Measurements from ENCODE around the gene ADNP2.
"Not testable (repeated sequence)": the region's sequence is repeated elsewhere in the genome, so short reads cannot be mapped to it uniquely, and the experiment has no call there.

The ADNP2 gene

GRCh38 chr18:80147418-80148325, 38.6 kb downstream of the ADNP2 start:
- peak; percentile 65 to 68 for DNase-seq (ENCODE audit: low read depth in 2 of 2)

- DNase-seq (ENCODE audit: low read depth in 2 of 2): no peak
These were observed 39.5 kb downstream of the ADNP2 start for GRCh38 chr18:80148326-80149199.

- DNase-seq (ENCODE audit: low read depth in 2 of 2): no peak
These were observed 40.6 kb downstream of the ADNP2 start for GRCh38 chr18:80149667-80150066.

- no peak for DNase-seq (ENCODE audit: low read depth in 2 of 2)
These were observed 45.2 kb downstream of the ADNP2 start for GRCh38 chr18:80154293-80154692.

GRCh38 chr18:80157708-80158343, 48.8 kb downstream of the ADNP2 start:
- DNase-seq (ENCODE audit: low read depth in 2 of 2): peak; percentile 51 to 52

GRCh38 chr18:80158365-80158764, 49.3 kb downstream of the ADNP2 start:
- no peak for DNase-seq (ENCODE audit: low read depth in 2 of 2)

- peak in 1 of 2 donors; percentile 22 for DNase-seq (ENCODE audit: low read depth in 2 of 2)
These were observed 50.9 kb downstream of the ADNP2 start for GRCh38 chr18:80159713-80160636.

GRCh38 chr18:80161781-80162417, 52.8 kb downstream of the ADNP2 start:
- DNase-seq (ENCODE audit: low read depth in 2 of 2): no peak

GRCh38 chr18:80163183-80163582, 54.1 kb downstream of the ADNP2 start:
- no peak for DNase-seq (ENCODE audit: low read depth in 2 of 2)

- DNase-seq (ENCODE audit: low read depth in 2 of 2): not testable (repeated sequence)
These were observed 55.8 kb downstream of the ADNP2 start for GRCh38 chr18:80164727-80165355.

- DNase-seq (ENCODE audit: low read depth in 2 of 2): no peak
These were observed 57.2 kb downstream of the ADNP2 start for GRCh38 chr18:80166240-80166639.

GRCh38 chr18:80166725-80167124, 57.7 kb downstream of the ADNP2 start:
- no peak for DNase-seq (ENCODE audit: low read depth in 2 of 2)

- DNase-seq (ENCODE audit: low read depth in 2 of 2): no peak
These were observed 58.3 kb downstream of the ADNP2 start for GRCh38 chr18:80167331-80167730.

- DNase-seq (ENCODE audit: low read depth in 2 of 2): no peak
These were observed 58.9 kb downstream of the ADNP2 start for GRCh38 chr18:80167931-80168330.

- no peak for DNase-seq (ENCODE audit: low read depth in 2 of 2)
These were observed 59.3 kb downstream of the ADNP2 start for GRCh38 chr18:80168346-80168745.

GRCh38 chr18:80168982-80169381, 59.9 kb downstream of the ADNP2 start:
- no peak for DNase-seq (ENCODE audit: low read depth in 2 of 2)

- DNase-seq (ENCODE audit: low read depth in 2 of 2): no peak
These were observed 60.5 kb downstream of the ADNP2 start for GRCh38 chr18:80169607-80170006.

- DNase-seq (ENCODE audit: low read depth in 2 of 2): no peak
These were observed 61.5 kb downstream of the ADNP2 start for GRCh38 chr18:80170395-80171053.

GRCh38 chr18:80171054-80171872, 62.2 kb downstream of the ADNP2 start:
- peak in 1 of 2 donors; percentile 21 for DNase-seq (ENCODE audit: low read depth in 2 of 2)
